Upper lobe of right lung (tissue), 1 donor: ENCODE measurements around the gene TSC1. TPM values are rescaled to one million over a fixed set of nuclear protein-coding genes. Genes with fewer than 3 reads are reported as not detected.

ENCODE experiments used
- ATAC-seq: fragments of 200-7000 bp; cut with Tn5 transposase; one replicate; pipeline ENCODE4 v1.9.1; 2020; ENCODE audit warnings: mild to moderate bottlenecking, moderate library complexity
- DNase-seq: peaks from one replicate; pipeline ENCODE4 v3.0.0-alpha.2; 2020
- H3K27ac ChIP-seq: fragments of 200-600 bp; one replicate; pipeline ENCODE4 v1.8.0; 2022
- H3K27me3 ChIP-seq: fragments of 200-600 bp; one replicate; pipeline ENCODE4 v1.8.0; 2022; ENCODE audit warnings: mild to moderate bottlenecking
- H3K36me3 ChIP-seq: fragments of 200-600 bp; one replicate; pipeline ENCODE4 v1.8.0; 2022
- H3K4me1 ChIP-seq: fragments of 200-600 bp; one replicate; pipeline ENCODE4 v1.8.0; 2022
- H3K4me3 ChIP-seq: fragments of 200-600 bp; one replicate; pipeline ENCODE4 v1.8.0; 2022; ENCODE audit warnings: mild to moderate bottlenecking
- H3K9me3 ChIP-seq: fragments of 200-600 bp; one replicate; pipeline ENCODE4 v1.8.0; 2022
- CTCF ChIP-seq: fragments of 200-600 bp; IDR thresholded peaks from one replicate; pipeline ENCODE4 v1.8.0; 2022; ENCODE audit warnings: antibody characterized with exemption
- intact Hi-C: fragments of 100-400 bp; cut with DNase I; formaldehyde crosslinking; loops from one replicate; pipeline ENCODE4 v1.11.0; 2022
- total RNA-seq: library from RNA; stranded (reverse); fragmentation: NEBNext Ultra II Directional; extraction: Animal tissue kit (Norgen Biotek cat#: 25700); gene quantifications from one replicate; pipeline ENCODE4 v1.2.1, GENCODE V29; 2021
- donor health status: DM: no; HTN: yes; CAD: no; lungs with severe emphysema.

Gene TSC1
- total RNA-seq, 1 donor from 2014 or later = 44.9 TPM

DNA sequence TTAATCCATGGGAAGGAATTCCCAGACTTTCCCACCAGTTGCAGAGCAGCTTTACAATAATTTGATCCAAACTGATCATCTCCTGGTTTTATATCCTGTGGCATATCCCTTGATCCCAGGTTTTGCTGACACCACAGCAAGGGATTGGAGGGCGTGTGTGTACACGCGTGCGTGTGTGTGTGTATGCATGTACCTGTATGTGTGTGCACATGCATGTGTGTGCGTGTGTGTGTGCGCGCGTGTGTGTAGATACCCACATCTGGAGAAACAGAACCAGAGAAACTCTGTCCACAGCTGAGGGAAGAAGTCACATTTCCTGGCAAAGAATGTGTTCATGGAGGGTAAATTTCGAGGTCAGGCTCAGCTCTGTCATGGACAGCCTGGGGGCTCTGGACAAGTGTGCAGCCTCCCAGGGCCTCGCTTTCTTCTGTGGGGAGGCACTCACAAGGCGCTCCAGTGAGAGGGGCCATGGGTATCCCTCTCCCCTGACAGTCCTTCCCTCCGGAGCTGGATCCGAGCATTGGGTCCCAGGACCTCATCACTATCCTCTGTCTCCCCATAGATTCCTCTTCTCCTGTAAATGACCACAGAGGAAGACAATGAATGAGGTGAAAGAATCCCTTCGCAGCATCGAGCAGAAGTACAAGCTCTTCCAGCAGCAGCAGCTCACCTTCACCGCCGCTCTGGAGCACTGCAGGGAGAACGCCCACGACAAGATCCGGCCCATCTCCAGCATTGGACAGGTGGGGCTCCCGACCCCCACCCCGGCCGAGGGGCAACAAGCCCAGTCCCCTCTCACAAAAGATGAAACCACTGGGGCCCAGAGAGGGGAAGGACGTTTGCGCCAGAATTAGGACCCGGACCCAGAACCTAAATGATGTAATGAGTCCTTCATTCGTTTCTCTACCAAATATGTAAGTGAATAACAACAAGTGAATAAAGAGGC, 60.8 kb downstream of the TSC1 start:
- Histone ChIP-seq H3K9me3 (no peaks in the 10 kb centered on the region), H3K36me3 (no peaks in the 10 kb centered on the region), H3K4me1 (peaks cover 4% of the 10 kb centered on the region), H3K4me3 (no peak overlapping the region), H3K27me3 (no peaks in the 10 kb centered on the region), H3K27ac (no peak overlapping the region)
- intact Hi-C loops = no loop called here
- ATAC-seq = no peak
- no peak for TF ChIP-seq CTCF
- DNase-seq = no peak

DNA sequence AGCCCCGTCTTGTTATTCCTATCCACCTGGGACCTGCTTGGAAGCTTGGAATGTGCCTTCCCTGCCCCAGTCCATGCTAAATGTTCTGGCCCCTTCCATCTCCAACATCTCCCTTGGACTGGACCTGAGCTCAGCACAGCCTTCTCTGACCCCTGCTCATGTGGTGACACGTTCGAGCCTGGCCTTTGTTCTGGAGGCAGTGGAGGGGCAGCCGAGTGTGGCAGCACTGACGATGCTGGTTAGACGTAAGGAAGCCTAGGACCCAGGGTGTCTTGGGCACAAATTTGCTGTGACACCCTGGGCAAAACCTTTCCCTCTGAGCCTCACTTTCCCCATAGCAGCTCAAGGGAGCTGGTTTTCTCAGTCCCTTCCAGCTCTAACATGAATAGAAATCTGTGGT, 61.8 kb downstream of the TSC1 start:
- Histone ChIP-seq H3K9me3 (no peaks in the 10 kb centered on the region), H3K36me3 (no peaks in the 10 kb centered on the region), H3K27me3 (no peaks in the 10 kb centered on the region), H3K27ac (no peak overlapping the region), H3K4me3 (no peak overlapping the region), H3K4me1 (peaks cover 4% of the 10 kb centered on the region)
- no peak for TF ChIP-seq CTCF
- no peak for DNase-seq
- intact Hi-C loops = no loop called here
- no peak for ATAC-seq

DNA sequence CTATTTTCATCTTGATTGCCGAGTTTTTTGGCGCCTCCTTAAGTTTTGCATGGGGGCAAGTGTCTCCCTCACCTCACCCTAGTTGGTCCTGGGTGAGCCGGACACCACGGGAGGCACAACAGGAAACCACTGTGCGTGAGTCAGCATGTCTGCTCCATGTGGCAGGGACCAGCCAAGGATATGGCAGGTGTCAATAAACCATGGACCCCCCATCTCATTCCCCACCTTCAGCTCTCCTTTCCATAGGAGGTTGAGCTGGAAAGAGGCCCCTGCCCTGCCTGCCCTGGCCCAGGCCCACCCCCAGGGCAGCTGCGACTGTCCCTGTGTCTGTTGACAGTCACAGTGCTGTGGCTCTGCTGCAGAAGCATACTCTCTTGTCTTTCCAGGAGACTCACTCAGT, 62.6 kb downstream of the TSC1 start:
- TF ChIP-seq CTCF = no peak
- H3K4me3 ChIP-seq = no peak overlapping the region
- no peaks in the 10 kb centered on the region for H3K36me3 ChIP-seq
- H3K27ac ChIP-seq = no peak overlapping the region
- DNase-seq (no peak), ATAC-seq (no peak)
- H3K27me3 ChIP-seq = no peaks in the 10 kb centered on the region
- peaks cover 4% of the 10 kb centered on the region for H3K4me1 ChIP-seq
- no peaks in the 10 kb centered on the region for H3K9me3 ChIP-seq
- intact Hi-C loops = no loop called here

DNA sequence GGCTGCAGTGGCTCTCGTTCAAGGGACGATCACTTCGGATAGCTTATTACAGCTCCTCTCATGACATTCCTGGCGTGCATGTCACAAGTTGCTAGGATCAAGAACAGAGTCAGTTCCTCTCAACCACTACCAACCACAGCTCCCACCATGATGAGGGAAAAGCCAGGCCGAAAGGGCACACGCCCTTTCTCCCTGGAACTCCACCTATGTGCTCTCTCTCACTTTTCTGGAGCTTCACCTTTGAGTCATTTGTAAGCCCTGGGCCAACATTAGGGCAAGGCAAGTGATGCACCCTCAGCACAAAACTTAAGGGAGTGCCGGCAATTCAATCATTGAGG, 64.1 kb downstream of the TSC1 start:
- intact Hi-C loops = no loop called here
- Histone ChIP-seq H3K27me3 (no peaks in the 10 kb centered on the region), H3K4me1 (peaks cover 4% of the 10 kb centered on the region), H3K36me3 (no peaks in the 10 kb centered on the region), H3K27ac (no peak overlapping the region), H3K9me3 (no peaks in the 10 kb centered on the region), H3K4me3 (no peak overlapping the region)
- DNase-seq (no peak), ATAC-seq (no peak)
- no peak for TF ChIP-seq CTCF

DNA sequence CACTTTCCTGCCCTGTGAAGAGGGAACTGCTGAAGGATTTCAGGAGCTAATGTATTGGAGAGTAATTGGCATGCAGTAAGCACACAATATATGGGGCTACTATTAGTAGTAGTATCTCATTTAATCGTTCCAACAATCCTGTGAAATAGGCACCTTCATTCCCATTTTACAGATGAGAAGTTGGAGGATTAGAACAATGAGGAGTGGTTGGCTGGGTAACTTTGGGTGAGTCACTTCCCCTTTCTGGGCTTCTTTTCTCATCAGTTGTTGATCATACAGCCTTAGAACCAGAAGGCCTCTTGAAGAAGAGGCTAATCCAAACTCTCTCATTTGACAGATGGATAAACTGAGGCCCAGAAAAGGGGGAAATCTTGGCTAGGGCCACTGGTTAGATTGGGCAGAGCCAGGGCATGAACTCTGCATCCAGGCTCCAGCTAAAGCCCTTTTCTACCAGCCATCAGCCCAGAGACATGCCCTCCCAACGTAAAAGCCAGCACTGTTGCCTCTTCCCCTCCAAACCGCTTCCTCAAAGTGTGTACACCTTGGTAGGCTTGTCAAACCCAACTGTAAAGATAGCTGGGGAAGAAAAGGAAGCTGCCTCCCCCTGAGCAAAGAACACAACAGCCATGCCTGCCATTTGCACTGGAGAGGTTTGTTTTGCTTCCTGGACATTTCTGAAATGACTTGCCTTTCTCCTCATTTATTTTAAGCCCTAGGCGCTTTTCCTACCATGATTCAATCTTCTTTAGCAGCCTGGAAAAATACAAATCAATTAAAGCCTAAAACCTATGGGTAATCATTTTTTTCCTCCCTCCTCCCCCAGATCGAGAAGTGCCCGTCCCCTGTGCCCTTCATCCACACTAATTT, 64.7 kb downstream of the TSC1 start:
- peak overlapping the region; percentile 93 for H3K4me3 ChIP-seq
- no peaks in the 10 kb centered on the region for H3K36me3 ChIP-seq
- peaks cover 4% of the 10 kb centered on the region for H3K4me1 ChIP-seq
- H3K27me3 ChIP-seq = no peaks in the 10 kb centered on the region
- TF ChIP-seq CTCF = no peak
- no peaks in the 10 kb centered on the region for H3K9me3 ChIP-seq
- H3K27ac ChIP-seq = no peak overlapping the region
- ATAC-seq (no peak), DNase-seq (no peak)
- intact Hi-C loops = no loop called here
